Skeletal muscle tissue (tissue), 4 donors: ENCODE data around the gene RCN2. TPM values are rescaled to one million over a fixed set of nuclear protein-coding genes. Genes with fewer than 3 reads are reported as not detected.

Experiments used
- H3K27ac ChIP-seq: one replicate; pipeline ENCODE4 v1.7.0; 2013; ENCODE audit warnings: mild to moderate bottlenecking, low read depth, low read length, inconsistent platforms
- H3K27me3 ChIP-seq, 3 donors: one replicate each; pipeline ENCODE4 v1.7.0; 2013; ENCODE audit warnings: low read length in 3 of 3; ENCODE audit not compliant: control insufficient read depth in 3 of 3, insufficient read depth in 3 of 3
- H3K36me3 ChIP-seq, 3 donors: one replicate each; pipeline ENCODE4 v1.7.0; 2013; ENCODE audit warnings: low read length in 3 of 3; ENCODE audit not compliant: control insufficient read depth in 3 of 3, insufficient read depth in 3 of 3
- H3K4me1 ChIP-seq, 3 donors: one replicate each; pipeline ENCODE4 v1.7.0; 2013; ENCODE audit warnings: low read length in 3 of 3, mild to moderate bottlenecking in 3 of 3; ENCODE audit not compliant: control insufficient read depth in 3 of 3, insufficient read depth in 3 of 3
- H3K4me3 ChIP-seq, 3 donors: one replicate each; pipeline ENCODE4 v1.7.0; 2013; ENCODE audit warnings: low read length in 3 of 3
- H3K9ac ChIP-seq, 3 donors: one replicate each; pipeline ENCODE4 v1.7.0; 2013; ENCODE audit warnings: low read length in 3 of 3, mild to moderate bottlenecking in 3 of 3, moderate library complexity in 2 of 3, low read depth in 1 of 3
- H3K9me3 ChIP-seq, 3 donors: one replicate each; pipeline ENCODE4 v1.7.0; 2013; ENCODE audit warnings: low read length in 3 of 3; ENCODE audit not compliant: control insufficient read depth in 3 of 3
- total RNA-seq: library from RNA; depleted of rRNA; stranded (reverse); fragments of >200 nt; gene quantifications from one replicate; pipeline ENCODE4 v1.2.3, GENCODE V29; 2014
- donor health status: Osteomylitis.

Gene RCN2
- total RNA-seq, 1 donor from 2014 or later: 27.1 TPM

DNA sequence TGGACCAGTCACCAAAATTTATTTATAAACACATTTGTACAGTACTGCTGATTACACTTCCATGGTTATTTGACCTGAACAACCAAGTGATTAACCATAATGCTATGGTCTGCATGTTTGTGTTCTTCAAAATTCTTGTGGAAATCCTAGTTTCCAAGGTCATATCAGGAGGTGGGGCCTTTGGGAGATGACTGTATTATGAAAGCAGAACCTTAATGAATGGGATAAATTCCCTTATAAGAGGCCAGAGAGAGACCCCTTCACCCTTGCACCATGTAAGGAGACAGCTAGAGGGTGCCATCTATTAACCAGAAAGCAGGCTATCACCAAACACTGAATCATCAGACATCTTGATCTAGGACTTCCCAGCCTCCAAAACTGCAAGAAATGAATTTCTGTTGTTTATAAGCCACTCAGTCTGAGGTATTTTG is 28.3 kb upstream of the RCN2 start:
- peak overlapping the region; percentile 98 for H3K27ac ChIP-seq
- no peak overlapping the region for H3K4me3 ChIP-seq
- no peaks in the 10 kb centered on the region for H3K27me3 ChIP-seq

DNA sequence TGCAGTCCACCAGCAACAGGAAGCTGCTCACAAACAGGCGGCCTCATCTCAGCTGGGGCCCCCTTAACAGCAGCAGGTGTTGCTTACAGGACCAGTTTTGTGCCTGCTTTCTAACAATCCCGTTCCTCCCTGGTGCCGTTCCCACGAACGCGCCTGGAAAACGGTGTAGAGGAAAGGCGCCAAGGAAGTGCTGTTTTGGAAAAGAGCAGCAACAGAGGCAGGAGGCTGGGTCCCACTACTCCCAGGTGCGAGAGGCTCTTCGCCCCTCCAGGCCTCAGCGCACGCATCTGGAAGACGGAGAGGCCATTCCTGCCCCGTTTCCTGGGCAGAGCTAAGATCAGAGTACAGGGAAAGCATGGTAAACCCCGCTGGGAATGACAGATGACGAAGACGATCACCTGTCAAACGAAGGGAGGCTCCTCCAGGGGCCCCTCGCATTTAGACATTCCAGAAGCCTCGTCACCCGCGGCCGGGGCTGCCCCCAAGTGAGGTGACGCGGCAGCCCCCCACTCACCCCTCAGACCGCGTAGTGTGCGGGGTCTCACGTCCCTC is 27.0 kb upstream of the RCN2 start:
- Histone ChIP-seq H3K36me3 (no peaks in the 10 kb centered on the region), H3K9me3 (no peaks in the 10 kb centered on the region), H3K4me3 (peak overlapping the region; percentile 81 to 95 (median 90)), H3K4me1 (peaks cover 18 to 27% (median 23%) of the 10 kb centered on the region in 3 donors), H3K27me3 (no peaks in the 10 kb centered on the region), H3K27ac (peak overlapping the region; percentile 98), H3K9ac (peak overlapping the region; percentile 89 to 94 (median 90))

More for the DNA sequence above, 28.3 kb upstream of the RCN2 start:
- Histone ChIP-seq H3K9me3 (no peaks in the 10 kb centered on the region), H3K36me3 (no peaks in the 10 kb centered on the region), H3K9ac (no peak overlapping the region), H3K4me1 (peaks cover 18 to 27% (median 23%) of the 10 kb centered on the region in 3 donors)

DNA sequence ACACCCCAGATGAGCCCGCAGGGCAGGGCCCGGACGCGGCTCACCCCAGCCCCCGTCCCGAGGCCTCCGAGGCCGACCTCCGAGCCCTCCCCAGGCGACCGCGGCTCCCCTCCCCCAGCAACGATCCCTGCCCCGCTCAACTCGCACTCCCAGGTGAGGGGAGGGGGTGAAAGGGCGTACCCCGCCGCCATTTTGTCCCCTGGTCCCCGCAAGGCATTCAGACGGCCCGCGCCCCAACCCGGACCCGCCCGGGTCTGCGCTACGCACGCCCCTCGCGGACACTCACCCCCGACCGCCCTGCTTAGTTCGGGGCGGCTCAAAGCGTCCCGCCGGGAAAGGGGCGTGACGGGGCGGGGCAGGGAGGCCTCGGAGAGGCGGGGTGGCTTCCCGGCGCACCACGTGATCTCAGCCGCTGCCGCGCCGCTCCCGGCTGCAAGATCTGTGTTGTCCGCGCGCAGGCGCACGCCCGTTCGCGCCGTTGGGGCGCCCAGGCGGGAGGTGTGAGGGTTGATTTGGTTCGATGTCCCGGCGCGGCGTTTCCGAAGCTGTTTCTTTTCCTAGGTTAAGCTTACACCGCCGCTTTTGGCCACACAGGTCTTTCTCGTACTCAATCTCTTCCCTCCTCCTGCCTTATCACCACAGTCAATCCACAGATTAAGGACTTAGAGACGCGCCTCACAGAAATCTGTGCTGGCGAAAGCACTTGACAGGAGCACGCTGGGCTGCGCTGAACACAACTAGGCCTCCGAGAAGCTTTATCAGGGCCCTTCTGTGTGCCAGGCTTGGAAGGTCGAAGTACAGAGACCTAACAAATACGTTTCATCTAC is 26.3 kb upstream of the RCN2 start, which contains the start of gene SCAPER:
Gene SCAPER (minus strand): TSS at position 328 of the 827 bp plus-strand sequence. CDS start 21,523 bp downstream, outside the sequence.
- Histone ChIP-seq H3K9me3 (no peaks in the 10 kb centered on the region), H3K4me1 (peaks cover 18 to 27% (median 23%) of the 10 kb centered on the region in 3 donors), H3K9ac (peak within 1 kb of the TSS; percentile 89 to 94 (median 90)), H3K27me3 (no peaks in the 10 kb centered on the region), H3K27ac (peak within 1 kb of the TSS; percentile 98), H3K4me3 (peak within 1 kb of the TSS; percentile 81 to 95 (median 90)), H3K36me3 (no peaks in the 10 kb centered on the region)

DNA sequence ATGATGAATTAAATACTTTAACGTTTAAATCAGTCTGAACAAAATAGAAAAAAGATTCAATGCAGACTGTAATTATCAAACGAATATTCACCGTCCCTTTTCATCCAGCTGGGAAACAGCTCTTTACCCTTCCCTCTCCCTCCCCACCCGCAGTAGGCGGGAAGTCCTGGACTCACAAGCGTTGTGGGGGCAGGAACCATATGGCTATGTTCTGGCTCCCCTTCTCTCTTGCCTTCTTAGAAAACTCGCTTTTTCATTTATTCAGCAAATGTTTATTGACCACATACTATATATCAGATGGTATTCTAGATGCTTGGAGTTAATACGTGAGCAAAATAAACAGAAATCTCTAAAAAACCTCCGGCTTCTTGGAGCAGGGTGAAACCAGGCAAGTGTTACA is 25.7 kb upstream of the RCN2 start:
- H3K9me3 ChIP-seq: no peaks in the 10 kb centered on the region
- peak overlapping the region; percentile 98 for H3K27ac ChIP-seq
- no peaks in the 10 kb centered on the region for H3K36me3 ChIP-seq
- no peaks in the 10 kb centered on the region for H3K27me3 ChIP-seq
- peak overlapping the region; percentile 89 to 94 (median 90) for H3K9ac ChIP-seq
- peak overlapping the region; percentile 80 to 95 (median 90) for H3K4me3 ChIP-seq
- peaks cover 18 to 27% (median 23%) of the 10 kb centered on the region in 3 donors for H3K4me1 ChIP-seq

DNA sequence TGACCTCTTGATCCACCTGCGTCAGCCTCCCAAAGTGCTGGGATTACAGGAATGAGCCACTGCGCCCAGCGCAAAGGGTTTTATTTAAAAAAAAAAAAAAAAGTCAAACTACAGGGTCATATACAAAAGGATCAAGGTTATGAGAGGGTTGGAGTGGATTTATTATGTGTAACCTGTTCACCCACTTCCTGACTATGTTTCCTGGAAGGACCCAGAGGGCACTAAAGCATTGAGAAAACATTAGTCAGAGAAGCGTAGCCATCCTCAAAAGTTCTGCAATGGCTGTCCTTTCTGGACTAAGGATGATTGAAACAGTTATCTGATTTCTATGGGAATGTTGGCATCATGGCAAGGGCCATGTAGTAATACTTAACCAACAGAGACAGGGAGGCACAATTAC is 19.1 kb upstream of the RCN2 start:
- Histone ChIP-seq H3K27ac (no peak overlapping the region), H3K9ac (no peak overlapping the region), H3K27me3 (no peaks in the 10 kb centered on the region), H3K4me3 (no peak overlapping the region), H3K9me3 (no peaks in the 10 kb centered on the region), H3K36me3 (no peaks in the 10 kb centered on the region), H3K4me1 (no peaks in the 10 kb centered on the region)

DNA sequence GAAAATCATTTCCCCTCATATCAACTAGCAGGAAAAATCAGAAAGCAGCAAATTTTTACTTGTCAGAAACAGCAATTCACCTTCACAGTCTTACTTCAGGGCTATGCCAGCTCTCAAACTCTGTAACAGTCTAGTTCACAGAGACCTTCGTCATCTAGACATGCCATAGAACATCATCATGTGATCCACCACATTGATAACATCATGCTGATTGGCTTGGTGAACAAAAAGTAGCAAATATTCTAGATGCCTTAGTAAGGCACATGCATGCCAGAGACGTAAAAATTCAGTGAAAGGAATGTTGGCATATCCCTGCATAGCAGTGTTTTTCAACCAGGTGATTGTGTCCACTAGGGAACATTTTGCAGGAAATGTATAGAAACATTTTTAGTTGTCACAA is 17.8 kb upstream of the RCN2 start:
- Histone ChIP-seq H3K9me3 (no peaks in the 10 kb centered on the region), H3K36me3 (no peaks in the 10 kb centered on the region), H3K4me3 (no peak overlapping the region), H3K4me1 (no peaks in the 10 kb centered on the region), H3K27me3 (no peaks in the 10 kb centered on the region), H3K27ac (no peak overlapping the region), H3K9ac (no peak overlapping the region)

DNA sequence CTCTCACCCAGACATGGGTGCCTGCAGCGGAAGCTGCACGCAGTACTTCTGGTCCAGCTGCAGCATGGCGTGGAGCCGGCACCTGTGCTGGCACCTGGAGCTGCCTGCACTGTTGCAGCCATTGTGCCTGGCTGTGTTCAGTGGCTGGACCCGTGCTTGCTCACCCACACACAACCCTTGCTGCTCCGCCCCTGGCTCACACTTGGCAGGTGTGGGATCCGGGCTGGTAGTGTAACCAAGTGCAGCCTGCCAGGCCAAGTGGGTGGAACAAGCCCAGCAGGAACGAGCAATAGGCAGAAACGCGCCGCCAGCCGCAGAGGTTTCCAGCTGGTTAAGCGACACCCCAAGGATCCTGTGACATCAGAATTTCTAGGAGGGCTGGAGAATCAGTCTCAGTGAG is 15.2 kb upstream of the RCN2 start:
- H3K27me3 ChIP-seq: no peaks in the 10 kb centered on the region

DNA sequence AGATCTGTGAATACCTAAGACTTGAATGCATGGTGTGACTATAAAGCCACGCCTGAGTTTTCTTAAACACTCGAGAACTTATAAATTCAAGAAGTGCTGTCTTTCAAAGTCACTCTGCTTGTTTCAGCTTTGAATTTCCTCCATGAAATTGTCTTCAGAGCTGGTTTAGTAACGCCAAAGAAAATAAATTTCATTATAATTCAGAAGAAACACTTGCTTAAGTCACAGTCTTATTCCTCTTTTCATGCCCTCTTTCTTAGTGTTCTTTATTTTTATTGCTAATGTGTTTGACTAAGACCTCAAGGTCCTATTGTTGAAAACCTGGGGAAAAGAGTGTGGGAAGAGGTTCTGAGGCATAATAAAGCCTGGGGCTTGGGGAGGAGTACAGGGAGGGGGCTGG is 3.3 kb upstream of the RCN2 start:
- Histone ChIP-seq H3K4me1 (peaks cover 5 to 14% (median 9%) of the 10 kb centered on the region in 3 donors), H3K27me3 (no peaks in the 10 kb centered on the region), H3K9ac (no peak overlapping the region), H3K9me3 (no peaks in the 10 kb centered on the region), H3K4me3 (no peak overlapping the region), H3K36me3 (peaks cover 0 to 3% (median 2%) of the 10 kb centered on the region in 3 donors), H3K27ac (no peak overlapping the region)

More for the DNA sequence above, 15.2 kb upstream of the RCN2 start:
- Histone ChIP-seq H3K9me3 (no peaks in the 10 kb centered on the region), H3K27ac (no peak overlapping the region), H3K4me3 (no peak overlapping the region), H3K4me1 (no peaks in the 10 kb centered on the region), H3K36me3 (no peaks in the 10 kb centered on the region), H3K9ac (no peak overlapping the region)

DNA sequence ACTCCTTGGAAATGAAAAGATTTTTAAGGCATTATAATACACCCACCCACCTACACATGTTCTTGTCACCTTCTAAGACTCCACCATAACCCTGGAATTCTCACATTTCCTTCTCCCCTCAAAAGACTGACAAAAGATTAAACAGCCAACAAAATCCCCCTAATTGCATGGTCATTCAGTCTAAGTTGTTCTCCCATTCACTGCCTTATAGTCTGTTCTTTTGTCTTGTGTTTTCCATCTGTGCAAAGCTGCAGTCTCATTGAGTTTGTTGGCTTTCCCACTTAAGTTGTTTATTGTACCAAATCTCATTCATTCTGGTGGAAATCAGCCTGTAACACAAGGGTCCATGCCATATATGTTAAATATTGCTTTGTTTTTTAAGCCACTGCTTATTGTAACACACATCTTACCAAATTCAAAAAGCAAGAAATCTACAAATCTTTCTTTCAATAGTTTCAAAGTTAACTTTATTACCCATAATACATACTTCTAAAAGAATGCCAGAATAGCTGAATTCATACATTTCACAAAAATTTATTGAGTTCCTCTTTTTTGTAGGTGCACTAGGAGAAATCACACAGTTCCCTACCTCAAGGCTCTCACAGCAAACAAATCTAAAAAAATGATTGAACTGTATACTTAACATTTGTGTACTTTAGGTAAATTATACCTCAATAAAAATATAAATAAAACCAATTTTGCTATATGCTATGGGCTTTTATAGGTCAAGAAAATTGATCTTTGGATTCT is 2.4 kb upstream of the RCN2 start:
- Histone ChIP-seq H3K36me3 (peaks cover under 1 to 6% (median 3%) of the 10 kb centered on the region in 3 donors), H3K4me1 (peaks cover 5 to 14% (median 9%) of the 10 kb centered on the region in 3 donors), H3K9me3 (no peaks in the 10 kb centered on the region), H3K4me3 (no peak overlapping the region), H3K27me3 (no peaks in the 10 kb centered on the region), H3K27ac (no peak overlapping the region), H3K9ac (no peak overlapping the region)
